ENCODE measurements around the gene ENKD1. TPM values are rescaled to one million over a fixed set of nuclear protein-coding genes. Genes with fewer than 3 reads are reported as not detected.

The ENKD1 gene
- total RNA-seq, 2 experiments from 2014 or later, result 9.3 to 10.1 TPM

DNA sequence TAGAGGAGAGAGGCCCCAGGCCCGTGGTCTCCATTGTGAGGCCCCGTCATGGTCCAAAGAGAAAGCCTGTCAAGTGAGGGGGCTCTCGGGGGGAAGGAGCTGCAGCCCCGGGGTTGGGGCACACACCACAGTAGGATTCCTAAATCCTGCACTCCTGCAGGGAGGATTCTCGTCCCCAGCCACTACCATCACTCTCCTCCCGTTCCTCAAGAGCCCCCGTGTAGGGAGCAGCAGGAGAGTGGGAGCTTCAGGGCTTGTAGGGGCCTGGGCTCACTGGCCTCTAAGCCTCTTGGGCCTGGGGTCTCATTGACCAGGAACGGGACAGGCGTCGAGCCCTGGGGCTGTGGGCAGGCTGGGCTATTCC is 885 bp upstream of the ENKD1 start:
- Mint-ChIP-seq H3K27ac (no peak overlapping the region), H3K4me3 (peak overlapping the region; percentile 82), H3K27me3 (no peaks in the 10 kb centered on the region), H3K36me3 (peaks cover 7% of the 10 kb centered on the region), H3K4me1 (ENCODE audit: low read depth) (peaks cover 15% of the 10 kb centered on the region), H3K9me3 (no peaks in the 10 kb centered on the region)
- no peak for DNase-seq
- intact Hi-C loops (cut with micrococcal nuclease), result loop anchor here (2.0 to 10.0 kb wide), 5 partner anchors 51 to 1667 kb away; partner anchors contain the start of genes CENPT, COG8, FHOD1 and GFOD2
- ChIA-PET POLR2A (interaction anchor here (0.6 to 1.4 kb wide), 3 partner anchors 11 to 166 kb away, joined by 3 read pairs; no protein-coding TSS in a partner anchor), CTCF (interaction anchor here (0.6 to 7.8 kb wide), 22 partner anchors 9 to 186 kb away, joined by 3 to 91 read pairs (median 4); partner anchors contain the start of genes ATP6V0D1, CARMIL2, CTCF and GFOD2)

DNA sequence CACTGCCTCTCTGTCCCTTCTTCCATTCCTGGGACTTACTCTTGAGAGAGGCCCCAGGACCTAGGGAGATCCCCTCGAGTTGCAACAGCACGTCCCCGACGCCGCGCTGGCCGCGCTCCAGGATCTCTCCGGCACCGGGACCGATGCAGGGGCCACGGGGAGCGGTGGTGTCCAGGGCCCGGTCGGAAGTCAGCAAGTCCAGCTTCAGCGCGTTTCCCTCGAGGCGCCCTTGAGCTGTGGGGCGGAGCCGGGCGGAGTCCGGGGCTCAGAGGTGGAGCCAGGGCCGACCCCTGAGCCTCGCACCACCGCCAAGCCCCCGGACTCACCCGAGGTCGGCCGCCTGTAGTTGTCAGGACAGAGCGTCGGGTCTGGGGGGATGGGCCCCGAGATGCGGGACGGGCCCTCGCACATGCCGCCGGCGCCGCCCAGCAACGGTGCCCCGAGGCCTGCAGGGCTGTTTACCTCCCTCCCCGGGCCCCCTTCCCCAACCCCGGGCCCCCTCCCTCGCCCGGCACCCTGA is 458 bp downstream of the ENKD1 start:
- ChIA-PET CTCF (interaction anchor here (1.3 to 7.8 kb wide), 5 partner anchors 21 to 145 kb away, joined by 3 to 91 read pairs (median 18); partner anchors contain the start of genes CARMIL2 and CTCF), POLR2A (interaction anchor here (1.1 to 1.4 kb wide), 2 partner anchors 103 to 140 kb away, joined by 4 to 5 read pairs; partner anchors contain the start of genes RANBP10 and TSNAXIP1)
- Mint-ChIP-seq H3K27ac (no peak overlapping the region), H3K4me1 (ENCODE audit: low read depth) (peaks cover 24% of the 10 kb centered on the region), H3K36me3 (peaks cover 7% of the 10 kb centered on the region), H3K4me3 (peak overlapping the region; percentile 76), H3K27me3 (no peaks in the 10 kb centered on the region), H3K9me3 (no peaks in the 10 kb centered on the region)
- DNase-seq, result no peak
- intact Hi-C loops (cut with micrococcal nuclease), result loop anchor here (2.0 to 10.0 kb wide), 5 partner anchors 53 to 1669 kb away; partner anchors contain the start of genes CENPT, COG8, FHOD1 and GFOD2

DNA sequence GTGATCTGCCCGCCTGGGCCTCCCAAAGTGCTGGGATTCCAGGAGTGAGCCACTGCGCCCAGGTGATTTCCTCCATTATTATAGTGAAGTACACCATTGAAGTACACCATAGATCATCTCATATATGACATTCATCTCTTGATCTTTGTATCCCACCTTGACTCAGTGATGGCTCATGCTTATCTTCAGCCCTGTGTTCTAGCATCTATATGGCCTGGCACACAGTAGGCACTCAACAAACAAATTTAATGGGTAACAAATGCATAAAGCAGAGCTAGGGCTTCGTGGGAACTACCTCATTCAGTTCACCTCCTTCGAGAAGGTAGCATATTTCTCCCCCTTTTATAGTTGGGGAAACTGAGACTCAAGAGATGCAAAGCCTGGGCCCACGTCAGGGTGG is 952 bp downstream of the ENKD1 start:
- ChIA-PET POLR2A (interaction anchor here (1.1 to 1.4 kb wide), 2 partner anchors 102 to 141 kb away, joined by 4 to 5 read pairs; partner anchors contain the start of genes RANBP10 and TSNAXIP1), CTCF (interaction anchor here (1.3 to 7.8 kb wide), 5 partner anchors 20 to 144 kb away, joined by 3 to 91 read pairs (median 18); partner anchors contain the start of genes CARMIL2 and CTCF)
- Mint-ChIP-seq H3K27ac (no peak overlapping the region), H3K9me3 (no peaks in the 10 kb centered on the region), H3K36me3 (peaks cover 7% of the 10 kb centered on the region), H3K4me1 (ENCODE audit: low read depth) (peaks cover 24% of the 10 kb centered on the region), H3K27me3 (no peaks in the 10 kb centered on the region), H3K4me3 (peak overlapping the region; percentile 76)
- no peak for DNase-seq
- intact Hi-C loops (cut with micrococcal nuclease), result loop anchor here (5.0 to 10.0 kb wide), 4 partner anchors 142 to 1669 kb away; partner anchors contain the start of genes CENPT, COG8, FHOD1 and NIP7

DNA sequence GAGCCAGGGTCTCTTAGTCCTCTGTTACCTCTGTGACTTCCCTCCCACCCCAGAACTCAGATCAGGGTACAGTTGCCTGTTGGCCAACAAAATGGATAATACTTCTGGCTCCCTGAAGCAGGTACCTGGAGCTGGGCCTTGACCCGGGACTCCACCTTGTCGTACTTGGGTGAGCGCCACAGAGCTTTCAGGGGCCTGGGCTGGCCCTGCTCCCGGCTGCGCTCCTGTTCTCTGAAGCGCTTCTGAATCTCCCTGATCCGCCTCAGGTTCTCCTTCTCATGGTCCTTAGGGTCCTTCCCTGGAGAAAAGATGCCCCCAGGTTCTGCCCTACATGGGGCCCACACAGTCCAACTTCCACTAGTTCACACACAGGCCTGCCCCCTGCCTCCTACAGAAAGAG is 1.7 kb downstream of the ENKD1 start:
- H3K36me3 Mint-ChIP-seq, result peaks cover 7% of the 10 kb centered on the region
- H3K4me1 Mint-ChIP-seq (ENCODE audit: low read depth), result peaks cover 24% of the 10 kb centered on the region
- ChIA-PET CTCF (interaction anchor here (0.8 to 7.8 kb wide), 8 partner anchors 13 to 152 kb away, joined by 3 to 91 read pairs (median 12); partner anchors contain the start of genes CARMIL2, CTCF and GFOD2), POLR2A (interaction anchor here (1.4 kb wide), 1 partner anchor 142 kb away, joined by 4 read pairs; the partner anchor contains the start of genes RANBP10 and TSNAXIP1)
- H3K9me3 Mint-ChIP-seq, result no peaks in the 10 kb centered on the region
- no peak overlapping the region for H3K27ac Mint-ChIP-seq
- no peaks in the 10 kb centered on the region for H3K27me3 Mint-ChIP-seq
- no peak for DNase-seq
- intact Hi-C loops (cut with micrococcal nuclease), result loop anchor here (5.0 to 10.0 kb wide), 5 partner anchors 118 to 1670 kb away; partner anchors contain the start of genes CENPT, COG8, FHOD1 and NIP7
- no peak overlapping the region for H3K4me3 Mint-ChIP-seq

DNA sequence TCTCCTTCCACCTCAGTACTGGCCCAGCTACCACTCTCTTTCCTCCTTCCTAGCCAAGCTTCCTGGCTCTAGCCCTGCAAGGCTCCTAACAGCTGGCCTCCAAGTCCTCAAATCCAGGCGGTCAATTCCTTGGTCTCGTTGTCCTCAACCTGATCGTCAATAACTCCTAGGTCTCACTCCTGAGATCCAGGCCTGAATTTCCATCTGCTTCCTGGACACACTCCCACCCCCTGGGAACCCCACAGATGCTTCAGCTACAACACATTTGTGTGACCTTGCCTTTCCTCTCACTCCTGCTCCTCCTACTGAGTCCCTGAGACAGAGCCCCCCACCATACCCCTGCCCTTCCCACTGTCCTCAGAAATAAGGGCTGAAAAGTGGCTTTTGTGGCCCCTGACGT is 2.3 kb downstream of the ENKD1 start:
- no peak for DNase-seq
- no peak overlapping the region for H3K4me3 Mint-ChIP-seq
- POLR2A ChIA-PET, result no interaction called here
- H3K36me3 Mint-ChIP-seq, result peaks cover 7% of the 10 kb centered on the region
- CTCF ChIA-PET, result interaction anchor here (0.8 to 7.8 kb wide), 8 partner anchors 8 to 153 kb away, joined by 3 to 91 read pairs (median 6); partner anchors contain the start of genes CARMIL2, CTCF and GFOD2
- H3K27me3 Mint-ChIP-seq, result no peaks in the 10 kb centered on the region
- intact Hi-C loops (cut with micrococcal nuclease), result loop anchor here (5.0 to 10.0 kb wide), 4 partner anchors 117 to 1671 kb away; partner anchors contain the start of genes CENPT, COG8, FHOD1 and NIP7
- no peaks in the 10 kb centered on the region for H3K9me3 Mint-ChIP-seq
- no peak overlapping the region for H3K27ac Mint-ChIP-seq
- peaks cover 24% of the 10 kb centered on the region for H3K4me1 Mint-ChIP-seq (ENCODE audit: low read depth)

DNA sequence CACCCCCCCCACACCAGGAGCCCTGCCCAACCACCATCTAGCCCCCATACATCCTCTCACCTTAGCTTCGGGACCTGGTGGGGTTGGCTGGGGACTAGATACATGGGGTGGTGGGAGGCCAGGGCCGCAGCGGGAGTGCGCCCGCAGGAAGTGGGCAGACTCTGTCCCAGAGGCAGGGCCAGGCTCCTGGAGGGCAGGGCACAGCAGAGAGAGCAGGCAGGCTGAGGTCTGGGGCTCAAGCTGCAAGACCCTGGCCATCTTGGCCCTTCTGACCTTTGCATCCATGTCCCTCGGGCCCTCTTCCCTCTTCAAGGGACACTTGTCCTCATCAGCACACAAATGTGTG is 2.7 kb downstream of the ENKD1 start:
- ChIA-PET POLR2A (no interaction called here), CTCF (interaction anchor here (0.8 to 7.8 kb wide), 10 partner anchors 9 to 358 kb away, joined by 3 to 91 read pairs (median 5); partner anchors contain the start of genes CARMIL2, CTCF and GFOD2)
- Mint-ChIP-seq H3K27ac (no peak overlapping the region), H3K9me3 (no peaks in the 10 kb centered on the region), H3K4me1 (ENCODE audit: low read depth) (peaks cover 28% of the 10 kb centered on the region), H3K36me3 (peaks cover 10% of the 10 kb centered on the region), H3K4me3 (no peak overlapping the region), H3K27me3 (no peaks in the 10 kb centered on the region)
- intact Hi-C loops (cut with micrococcal nuclease), result loop anchor here (5.0 to 10.0 kb wide), 4 partner anchors 117 to 1671 kb away; partner anchors contain the start of genes CENPT, COG8, FHOD1 and NIP7
- DNase-seq, result no peak

DNA sequence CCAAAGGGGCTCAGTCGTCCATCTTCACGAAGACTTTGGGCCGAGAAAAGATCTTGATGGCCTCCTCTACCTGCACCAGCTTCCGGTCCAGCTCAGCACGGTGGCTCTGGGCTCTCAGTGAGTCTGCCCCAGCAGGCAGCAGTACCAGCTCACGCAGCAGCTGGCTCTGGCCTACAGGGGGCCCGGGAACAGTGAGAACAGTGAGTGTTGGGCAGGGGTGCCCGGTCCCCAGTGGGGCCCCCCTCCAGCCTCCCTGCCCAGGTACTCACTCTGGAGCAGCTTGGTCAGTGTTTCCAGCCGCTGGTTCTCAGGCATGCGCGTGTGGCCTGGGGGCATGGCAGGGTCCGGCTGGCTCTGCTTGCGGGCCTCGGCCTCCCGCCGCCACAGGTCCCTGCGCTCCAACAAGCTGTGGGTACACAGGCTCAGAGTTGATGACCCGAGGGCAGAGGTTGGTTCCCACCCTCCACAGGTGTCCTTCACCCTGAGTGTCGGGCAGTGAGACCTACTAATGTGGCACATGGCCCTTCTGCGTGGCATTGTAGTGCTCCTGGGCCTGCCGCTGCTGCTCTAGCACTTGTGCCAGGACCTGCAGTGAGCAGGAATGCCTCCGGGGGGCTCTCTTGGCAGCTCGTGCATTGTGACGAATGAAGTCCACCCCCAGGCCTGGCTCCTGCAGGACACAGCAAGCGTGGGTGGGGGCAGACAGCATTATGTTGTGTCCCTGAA is 3.2 kb downstream of the ENKD1 start:
- H3K9me3 Mint-ChIP-seq, result no peaks in the 10 kb centered on the region
- DNase-seq, result peak; percentile 55
- no peak overlapping the region for H3K4me3 Mint-ChIP-seq
- H3K27me3 Mint-ChIP-seq, result no peaks in the 10 kb centered on the region
- peaks cover 34% of the 10 kb centered on the region for H3K4me1 Mint-ChIP-seq (ENCODE audit: low read depth)
- peak overlapping the region; percentile 30 for H3K27ac Mint-ChIP-seq
- CTCF ChIA-PET, result interaction anchor here (0.8 to 7.8 kb wide), 14 partner anchors 9 to 358 kb away, joined by 3 to 91 read pairs (median 5); partner anchors contain the start of genes CARMIL2, CTCF and GFOD2
- intact Hi-C loops (cut with micrococcal nuclease), result loop anchor here (5.0 to 10.0 kb wide), 4 partner anchors 116 to 1671 kb away; partner anchors contain the start of genes CENPT, COG8, FHOD1 and NIP7
- POLR2A ChIA-PET, result interaction anchor here (1.1 kb wide), 1 partner anchor 19 kb away, joined by 4 read pairs; the partner anchor contains the start of gene CARMIL2
- H3K36me3 Mint-ChIP-seq, result peaks cover 10% of the 10 kb centered on the region

DNA sequence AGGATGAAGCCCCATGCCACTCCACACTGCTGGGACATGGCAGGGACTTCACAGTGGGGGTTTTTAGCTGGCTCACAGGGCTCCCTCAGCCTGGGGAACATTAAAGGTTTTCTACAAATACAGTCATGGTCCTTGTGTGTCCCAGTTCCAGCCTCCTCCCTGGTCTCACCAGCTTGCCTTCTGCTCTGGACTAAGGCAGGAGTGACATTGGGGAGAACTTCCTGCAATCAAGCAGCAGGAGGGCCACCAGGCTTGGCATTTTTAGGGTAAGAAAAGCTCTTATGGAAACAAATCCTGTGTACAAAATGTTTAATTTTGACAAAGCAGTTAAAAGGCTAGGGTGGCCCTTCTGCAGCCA is 3.9 kb downstream of the ENKD1 start:
- intact Hi-C loops (cut with micrococcal nuclease), result loop anchor here (5.0 to 10.0 kb wide), 4 partner anchors 115 to 1672 kb away; partner anchors contain the start of genes CENPT, COG8, FHOD1 and NIP7
- H3K4me1 Mint-ChIP-seq (ENCODE audit: low read depth), result peaks cover 38% of the 10 kb centered on the region
- H3K27ac Mint-ChIP-seq, result no peak overlapping the region
- peaks cover 10% of the 10 kb centered on the region for H3K36me3 Mint-ChIP-seq
- H3K9me3 Mint-ChIP-seq, result no peaks in the 10 kb centered on the region
- DNase-seq, result no peak
- CTCF ChIA-PET, result interaction anchor here (0.8 to 3.8 kb wide), 8 partner anchors 11 to 211 kb away, joined by 3 to 43 read pairs (median 5); partner anchors contain the start of gene CARMIL2
- H3K27me3 Mint-ChIP-seq, result no peaks in the 10 kb centered on the region
- POLR2A ChIA-PET, result interaction anchor here (1.1 kb wide), 1 partner anchor 18 kb away, joined by 4 read pairs; the partner anchor contains the start of gene CARMIL2
- H3K4me3 Mint-ChIP-seq, result no peak overlapping the region

DNA sequence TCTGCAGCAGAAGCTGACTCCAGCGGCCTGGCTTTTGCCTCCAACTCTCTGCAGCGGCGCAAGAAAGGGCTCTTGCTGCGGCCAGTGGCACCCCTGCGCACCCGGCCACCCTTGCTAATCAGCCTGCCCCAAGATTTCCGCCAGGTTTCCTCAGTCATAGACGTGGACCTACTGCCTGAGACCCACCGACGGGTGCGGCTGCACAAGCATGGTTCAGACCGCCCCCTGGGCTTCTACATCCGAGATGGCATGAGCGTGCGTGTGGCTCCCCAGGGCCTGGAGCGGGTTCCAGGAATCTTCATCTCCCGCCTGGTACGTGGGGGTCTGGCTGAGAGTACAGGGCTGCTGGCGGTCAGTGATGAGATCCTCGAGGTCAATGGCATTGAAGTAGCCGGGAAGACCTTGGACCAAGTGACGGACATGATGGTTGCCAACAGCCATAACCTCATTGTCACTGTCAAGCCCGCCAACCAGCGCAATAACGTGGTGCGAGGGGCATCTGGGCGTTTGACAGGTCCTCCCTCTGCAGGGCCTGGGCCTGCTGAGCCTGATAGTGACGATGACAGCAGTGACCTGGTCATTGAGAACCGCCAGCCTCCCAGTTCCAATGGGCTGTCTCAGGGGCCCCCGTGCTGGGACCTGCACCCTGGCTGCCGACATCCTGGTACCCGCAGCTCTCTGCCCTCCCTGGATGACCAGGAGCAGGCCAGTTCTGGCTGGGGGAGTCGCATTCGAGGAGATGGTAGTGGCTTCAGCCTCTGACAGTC is 4.5 kb downstream of the ENKD1 start:
- H3K27me3 Mint-ChIP-seq, result no peaks in the 10 kb centered on the region
- H3K27ac Mint-ChIP-seq, result no peak overlapping the region
- POLR2A ChIA-PET, result interaction anchor here (1.1 kb wide), 1 partner anchor 18 kb away, joined by 4 read pairs; the partner anchor contains the start of gene CARMIL2
- DNase-seq, result no peak
- intact Hi-C loops (cut with micrococcal nuclease), result loop anchor here (5.0 to 10.0 kb wide), 4 partner anchors 115 to 1673 kb away; partner anchors contain the start of genes CENPT, COG8, FHOD1 and NIP7
- H3K4me3 Mint-ChIP-seq, result peak overlapping the region; percentile 86
- peaks cover 32% of the 10 kb centered on the region for H3K4me1 Mint-ChIP-seq (ENCODE audit: low read depth)
- H3K36me3 Mint-ChIP-seq, result peaks cover 10% of the 10 kb centered on the region
- CTCF ChIA-PET, result interaction anchor here (1.2 to 3.8 kb wide), 5 partner anchors 17 to 179 kb away, joined by 3 to 43 read pairs (median 7); partner anchors contain the start of gene CARMIL2
- H3K9me3 Mint-ChIP-seq, result no peaks in the 10 kb centered on the region

DNA sequence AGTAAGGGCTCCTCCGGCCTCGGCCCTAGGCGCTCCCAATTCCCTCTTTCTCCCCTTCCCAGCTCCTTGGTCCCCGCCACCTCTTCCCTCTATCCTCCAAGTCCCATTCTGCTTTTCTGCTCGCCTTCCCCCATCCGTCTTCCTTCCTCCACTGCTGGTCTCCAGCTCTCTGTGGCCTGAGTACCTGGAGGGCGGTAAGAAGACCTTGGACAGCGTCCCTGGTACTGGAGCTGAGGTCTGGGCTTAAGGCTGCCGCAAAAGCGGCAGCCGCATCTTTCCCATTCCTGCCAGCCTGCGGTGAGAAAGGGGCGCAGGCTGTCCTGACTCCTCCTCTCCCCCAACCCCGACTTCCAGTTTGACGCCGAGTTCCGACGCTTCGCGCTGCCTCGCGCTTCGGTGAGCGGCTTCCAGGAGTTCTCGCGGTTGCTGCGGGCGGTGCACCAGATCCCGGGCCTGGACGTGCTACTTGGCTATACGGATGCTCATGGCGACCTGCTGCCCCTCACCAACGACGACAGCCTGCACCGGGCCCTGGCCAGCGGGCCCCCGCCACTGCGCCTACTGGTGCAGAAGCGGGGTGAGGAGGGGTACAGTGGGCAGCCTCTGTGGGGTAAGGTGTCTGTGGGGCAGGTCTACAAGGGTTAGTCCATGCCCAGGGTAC is 5.3 kb downstream of the ENKD1 start:
- peaks cover 31% of the 10 kb centered on the region for H3K4me1 Mint-ChIP-seq (ENCODE audit: low read depth)
- intact Hi-C loops (cut with micrococcal nuclease), result loop anchor here (5.0 to 10.0 kb wide), 4 partner anchors 114 to 1674 kb away; partner anchors contain the start of genes CENPT, COG8, FHOD1 and NIP7
- DNase-seq, result peak; percentile 51
- POLR2A ChIA-PET, result interaction anchor here (4.7 kb wide), 1 partner anchor 99 kb away, joined by 32 read pairs; the partner anchor contains the start of gene CTCF
- no peaks in the 10 kb centered on the region for H3K9me3 Mint-ChIP-seq
- peak overlapping the region; percentile 86 for H3K4me3 Mint-ChIP-seq
- H3K27ac Mint-ChIP-seq, result peak overlapping the region; percentile 74
- H3K36me3 Mint-ChIP-seq, result peaks cover 10% of the 10 kb centered on the region
- no peaks in the 10 kb centered on the region for H3K27me3 Mint-ChIP-seq
- CTCF ChIA-PET, result interaction anchor here (3.8 to 5.8 kb wide), 2 partner anchors 16 to 139 kb away, joined by 43 to 64 read pairs; partner anchors contain the start of gene CARMIL2

Measured in activated CD4-positive, alpha-beta memory T cell treated with anti-CD3 and anti-CD28 coated beads for 36 hours (primary cell).